ENCODE data around the gene CMTM3.
"Not testable (repeated sequence)": the region's sequence is repeated elsewhere in the genome, so short reads cannot be mapped to it uniquely, and the experiment has no call there.

The CMTM3 gene

DNA sequence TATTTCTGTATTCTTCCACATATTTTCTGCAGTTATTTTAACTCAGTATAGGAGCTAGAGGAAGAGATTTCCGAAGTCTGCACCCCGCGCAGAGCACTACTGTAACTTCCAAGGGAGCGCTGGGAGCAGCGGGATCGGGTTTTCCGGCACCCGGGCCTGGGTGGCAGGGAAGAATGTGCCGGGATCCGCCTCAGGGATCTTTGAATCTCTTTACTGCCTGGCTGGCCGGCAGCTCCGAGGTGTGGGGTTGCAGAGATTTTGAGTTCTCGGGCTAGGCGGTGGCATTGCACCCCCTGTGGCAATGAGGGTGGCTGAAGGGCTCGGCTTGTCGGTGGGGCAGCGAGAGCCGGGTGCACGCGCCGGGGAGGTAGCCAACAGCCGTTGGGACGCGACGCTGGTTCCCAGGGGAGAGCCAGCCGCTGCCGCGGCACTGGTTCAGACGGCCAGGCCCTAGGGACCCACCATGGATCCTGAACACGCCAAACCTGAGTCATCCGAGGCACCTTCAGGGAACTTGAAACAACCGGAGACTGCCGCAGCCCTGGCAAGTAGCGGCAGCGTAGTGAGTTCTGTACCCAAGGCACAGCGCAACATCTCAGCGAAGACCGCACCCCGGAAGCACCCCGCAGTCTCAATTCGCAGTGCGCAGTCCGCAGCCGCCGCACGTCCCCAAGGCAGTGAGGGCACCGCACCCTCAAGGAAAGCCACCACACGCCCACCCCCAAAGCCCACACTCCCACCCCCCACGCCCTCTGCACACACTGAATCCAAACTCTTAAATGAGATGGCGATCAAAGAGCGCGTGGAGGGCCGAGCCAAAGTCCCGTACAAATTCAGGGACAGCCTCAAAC, 38.2 kb upstream of the CMTM3 start, which contains the start of gene CMTM1:
CMTM1 (plus strand) TSS at position 389 of the 851 bp plus-strand sequence; CDS start at position 464, 75 bp downstream.
- H3K4me3 ChIP-seq (ENCODE audit: low read depth, low read length): no peak within 1 kb of the TSS
- no peak for DNase-seq (ENCODE audit: low read depth)
- TF ChIP-seq, protein P1, sequence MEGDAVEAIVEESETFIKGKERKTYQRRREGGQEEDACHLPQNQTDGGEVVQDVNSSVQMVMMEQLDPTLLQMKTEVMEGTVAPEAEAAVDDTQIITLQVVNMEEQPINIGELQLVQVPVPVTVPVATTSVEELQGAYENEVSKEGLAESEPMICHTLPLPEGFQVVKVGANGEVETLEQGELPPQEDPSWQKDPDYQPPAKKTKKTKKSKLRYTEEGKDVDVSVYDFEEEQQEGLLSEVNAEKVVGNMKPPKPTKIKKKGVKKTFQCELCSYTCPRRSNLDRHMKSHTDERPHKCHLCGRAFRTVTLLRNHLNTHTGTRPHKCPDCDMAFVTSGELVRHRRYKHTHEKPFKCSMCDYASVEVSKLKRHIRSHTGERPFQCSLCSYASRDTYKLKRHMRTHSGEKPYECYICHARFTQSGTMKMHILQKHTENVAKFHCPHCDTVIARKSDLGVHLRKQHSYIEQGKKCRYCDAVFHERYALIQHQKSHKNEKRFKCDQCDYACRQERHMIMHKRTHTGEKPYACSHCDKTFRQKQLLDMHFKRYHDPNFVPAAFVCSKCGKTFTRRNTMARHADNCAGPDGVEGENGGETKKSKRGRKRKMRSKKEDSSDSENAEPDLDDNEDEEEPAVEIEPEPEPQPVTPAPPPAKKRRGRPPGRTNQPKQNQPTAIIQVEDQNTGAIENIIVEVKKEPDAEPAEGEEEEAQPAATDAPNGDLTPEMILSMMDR (conservative IDR thresholded peaks at IDR 0.05; ENCODE audit: low read depth, low read length): no peak

DNA sequence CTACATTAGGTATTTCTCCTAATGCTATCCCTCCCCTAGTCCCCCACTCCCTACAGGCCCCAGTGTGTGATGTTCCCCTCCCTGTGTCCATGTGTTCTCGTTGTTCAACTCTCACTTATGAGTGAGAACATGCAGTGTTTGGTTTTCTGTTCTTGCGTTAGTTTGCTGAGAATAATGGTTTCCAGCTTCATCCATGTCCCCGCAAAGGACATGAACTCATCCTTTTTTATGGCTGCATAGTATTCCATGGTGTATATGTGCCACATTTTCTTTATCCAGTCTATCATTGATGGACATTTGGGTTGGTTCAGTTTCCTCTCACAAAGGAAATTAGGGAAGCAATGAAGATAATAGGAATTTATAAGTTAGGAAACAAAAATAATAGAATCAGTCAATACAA, 37.2 kb upstream of the CMTM3 start:
- DNase-seq (ENCODE audit: low read depth); H3K4me3 ChIP-seq (ENCODE audit: low read depth, low read length): not testable (repeated sequence)

DNA sequence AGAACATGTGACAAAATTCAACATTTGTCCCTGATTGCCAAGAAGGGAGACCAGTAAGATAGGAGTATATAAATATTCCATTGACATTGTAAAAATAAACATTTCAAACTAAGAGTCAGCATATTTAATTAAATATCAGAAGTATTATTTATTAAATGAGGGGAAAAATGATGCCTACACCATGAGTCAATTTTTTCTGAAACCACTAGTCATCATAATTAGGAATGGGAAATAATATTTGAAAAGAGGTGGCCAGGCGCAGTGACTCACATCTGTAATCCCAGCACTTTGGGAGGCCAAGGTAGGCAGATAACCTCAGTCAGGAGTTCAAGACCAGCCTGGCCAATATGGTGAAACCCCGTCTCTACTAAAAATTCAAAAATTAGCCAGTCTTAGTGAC, 36.1 kb upstream of the CMTM3 start:
- no peak overlapping the region for H3K4me3 ChIP-seq (ENCODE audit: low read depth, low read length)
- peak; percentile 49 for DNase-seq (ENCODE audit: low read depth)
- TF ChIP-seq, protein P1 (conservative IDR thresholded peaks at IDR 0.05; ENCODE audit: low read depth, low read length): no peak

DNA sequence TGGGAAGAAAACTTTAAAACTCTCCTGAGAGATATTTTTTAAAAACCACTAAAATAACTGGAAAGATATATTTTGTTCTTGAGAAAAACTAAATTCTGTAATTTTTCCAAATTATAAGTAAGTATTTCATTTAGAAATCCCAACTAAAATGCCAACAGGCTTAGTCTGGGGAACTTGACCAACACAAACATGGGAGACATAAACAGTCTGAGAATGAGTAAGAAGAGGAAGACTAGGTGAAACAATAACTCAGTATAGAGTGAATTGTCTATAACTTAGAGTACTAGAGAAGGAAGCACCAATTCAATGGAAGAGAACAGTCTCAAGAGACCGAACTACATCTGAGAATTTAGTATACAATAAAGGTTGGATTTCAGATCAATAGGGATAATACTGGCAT, 35.4 kb upstream of the CMTM3 start:
- TF ChIP-seq, protein P1 (conservative IDR thresholded peaks at IDR 0.05; ENCODE audit: low read depth, low read length): no peak
- H3K4me3 ChIP-seq (ENCODE audit: low read depth, low read length): no peak overlapping the region
- peak; percentile 69 for DNase-seq (ENCODE audit: low read depth)

DNA sequence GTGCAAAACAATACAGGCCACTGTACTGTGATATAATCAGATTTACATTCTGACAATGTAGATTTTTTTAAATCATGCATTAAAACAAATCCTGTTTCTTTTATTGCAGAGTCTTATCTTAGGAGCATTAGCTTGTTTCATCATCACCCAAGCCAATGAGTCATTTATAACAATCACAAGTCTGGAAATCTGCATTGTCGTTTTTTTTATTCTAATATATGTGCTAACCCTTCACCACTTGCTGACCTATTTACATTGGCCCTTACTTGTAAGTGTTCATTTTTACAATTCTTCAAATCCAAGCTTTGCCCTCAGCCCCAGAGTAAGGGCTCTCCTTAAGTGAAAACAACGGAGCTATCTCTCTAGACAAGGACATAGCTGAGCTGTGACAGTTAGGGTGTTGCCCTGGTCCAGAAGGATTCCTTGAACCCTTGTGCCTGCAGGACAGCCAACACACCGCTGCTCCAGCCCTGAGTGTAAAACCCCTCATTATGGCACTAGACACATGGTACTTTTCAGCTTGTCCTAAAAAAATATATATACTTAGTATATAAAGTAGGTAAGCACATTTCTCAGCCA, 34.6 kb upstream of the CMTM3 start:
- H3K4me3 ChIP-seq (ENCODE audit: low read depth, low read length): no peak overlapping the region
- DNase-seq (ENCODE audit: low read depth): peak; percentile 74
- TF ChIP-seq, protein P1 (conservative IDR thresholded peaks at IDR 0.05; ENCODE audit: low read depth, low read length): no peak

DNA sequence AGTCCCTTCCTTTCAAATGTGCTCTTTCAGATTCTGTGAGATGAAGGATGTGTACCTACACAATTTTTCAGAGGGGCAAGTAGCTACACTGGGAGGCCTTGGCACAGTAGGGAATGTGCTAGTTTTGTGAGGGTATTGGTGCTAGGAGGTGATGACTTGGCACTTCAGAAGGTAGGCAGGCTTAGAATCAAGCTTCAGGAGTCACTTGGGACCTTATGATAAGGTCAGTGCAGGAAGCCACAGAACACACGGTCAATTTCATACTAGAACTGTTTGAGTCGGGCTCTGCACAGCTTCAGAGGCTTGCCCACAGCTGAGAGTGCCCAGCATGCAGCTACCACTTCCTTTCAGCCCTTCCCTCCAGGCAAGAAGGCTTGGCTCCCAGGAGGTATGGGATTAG, 32.1 kb upstream of the CMTM3 start:
- DNase-seq (ENCODE audit: low read depth): no peak
- TF ChIP-seq, protein P1 (conservative IDR thresholded peaks at IDR 0.05; ENCODE audit: low read depth, low read length): no peak
- no peak overlapping the region for H3K4me3 ChIP-seq (ENCODE audit: low read depth, low read length)

DNA sequence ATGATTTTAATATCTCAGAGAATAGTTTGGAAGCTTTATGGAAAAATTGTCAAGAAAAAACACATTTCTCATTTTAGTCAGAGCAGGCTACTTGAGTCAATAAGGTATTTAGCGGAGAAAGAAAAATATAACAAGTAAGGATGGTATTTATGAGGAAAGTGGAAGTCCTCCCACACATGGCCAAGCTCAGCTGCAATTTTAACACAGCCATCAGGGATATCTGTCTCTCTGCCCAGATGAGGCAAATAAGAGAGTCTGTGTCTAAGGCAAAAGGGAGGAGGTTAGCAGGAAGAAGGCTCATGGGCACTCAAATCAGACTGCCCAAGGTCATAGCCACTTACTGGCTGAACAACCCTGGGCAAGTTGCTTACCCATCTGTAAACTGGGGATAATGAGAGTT, 30.4 kb upstream of the CMTM3 start:
- no peak overlapping the region for H3K4me3 ChIP-seq (ENCODE audit: low read depth, low read length)
- DNase-seq (ENCODE audit: low read depth): no peak
- TF ChIP-seq, protein P1 (conservative IDR thresholded peaks at IDR 0.05; ENCODE audit: low read depth, low read length): no peak

All from choroid plexus epithelial cell (primary cell).